ENCODE data around the gene PPIL3. TPM values are rescaled to one million over a fixed set of nuclear protein-coding genes. Genes with fewer than 3 reads are reported as not detected.
"Not testable (repeated sequence)": the region's sequence is repeated elsewhere in the genome, so short reads cannot be mapped to it uniquely, and the experiment has no call there.

PPIL3 gene
- total and polyA plus RNA-seq, 2 donors (not counting 1 experiment from before 2014, with no cell fraction given), result 57.9 to 61.4 TPM

DNA sequence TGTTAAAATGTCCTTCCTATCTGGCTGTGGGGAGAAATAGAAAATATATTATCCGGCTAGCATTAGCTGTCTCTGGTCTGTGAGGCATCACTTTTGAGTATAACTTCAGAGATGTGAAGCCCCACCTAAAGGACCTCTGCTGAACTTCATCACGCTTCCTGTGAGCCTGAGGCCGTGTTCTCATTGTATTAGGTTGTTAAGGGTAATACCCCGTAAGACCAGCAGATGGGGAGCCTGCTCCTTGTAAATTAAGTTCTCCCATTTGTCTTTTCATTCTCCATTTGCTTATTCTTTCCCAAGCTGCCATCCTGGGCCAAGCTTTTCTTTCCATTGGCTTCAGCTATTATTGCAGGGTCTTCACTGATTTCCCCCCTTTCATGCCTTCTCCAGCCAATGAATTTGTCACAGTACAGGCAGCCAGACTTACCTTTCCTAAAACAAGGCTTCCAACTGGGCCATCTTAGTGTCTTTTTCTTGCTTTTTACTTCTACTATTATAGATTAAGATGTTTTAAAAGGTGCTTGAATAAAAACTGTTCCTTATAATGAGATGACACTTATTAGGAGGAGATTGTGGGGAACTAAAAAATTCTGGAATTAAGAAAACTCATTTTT is 12.7 kb upstream of the PPIL3 start:
- peak overlapping the region in 1 of 2 donors; percentile 40 for H3K27ac ChIP-seq (ENCODE audit: low read length in 2 of 2)
- H2AFZ ChIP-seq (ENCODE audit: insufficient read depth, low read depth, low read length, poor library complexity, severe bottlenecking), result peak overlapping the region; percentile 56
- no peak overlapping the region for H3K9ac ChIP-seq (ENCODE audit: low read length)
- no peak overlapping the region for H3K4me3 ChIP-seq (ENCODE audit: control extremely low read depth in 1 of 5, extremely low read depth in 1 of 5, insufficient read depth in 1 of 5, low read depth in 2 of 5, low read length in 4 of 5)
- no peaks in the 10 kb centered on the region for H3K27me3 ChIP-seq (replicated peaks in 1 of 4; ENCODE audit: control extremely low read depth in 1 of 4, control insufficient read depth in 3 of 4, insufficient read depth in 4 of 4, low read length in 3 of 4)
- ChIA-PET CTCF (interaction anchor here (0.7 to 8.0 kb wide), 15 partner anchors 9 to 461 kb away, joined by 3 to 97 read pairs (median 7); partner anchors contain the start of genes CASP10, CLK1, HYCC2 and NIF3L1), POLR2A (interaction anchor here (1.2 kb wide), 1 partner anchor 13 kb away, joined by 6 read pairs; no protein-coding TSS in a partner anchor)
- DNase-seq (peak; percentile 86), ATAC-seq (ENCODE audit: low read depth) (peak; percentile 100)
- peaks cover 4% of the 10 kb centered on the region for H3K4me1 Mint-ChIP-seq
- no peak overlapping the region for H3K27ac Mint-ChIP-seq
- peaks cover 20 to 63% of the 10 kb centered on the region in 2 experiments for H3K36me3 ChIP-seq (replicated peaks in 1 of 2; ENCODE audit: control extremely low read depth in 1 of 2, control insufficient read depth in 1 of 2, extremely low read depth in 1 of 2, insufficient read depth in 2 of 2, low read length in 1 of 2)
- H3K4me1 ChIP-seq (ENCODE audit: control insufficient read depth in 2 of 2, insufficient read depth in 2 of 2, low read length in 2 of 2), result no peaks in the 10 kb centered on the region
- no peak overlapping the region for H3K4me3 Mint-ChIP-seq
- intact Hi-C loops (cut with micrococcal nuclease), result loop anchor here (1.0 to 2.0 kb wide), 7 partner anchors 12 to 359 kb away; partner anchors contain the start of genes CASP8, NIF3L1, ORC2 and PPIL3
- no peaks in the 10 kb centered on the region for H3K9me3 ChIP-seq (ENCODE audit: control extremely low read depth in 1 of 3, control insufficient read depth in 2 of 3, insufficient read depth in 1 of 3, low read length in 2 of 3)
- H4K20me1 ChIP-seq (ENCODE audit: control insufficient read depth, insufficient read depth, low read length, poor library complexity, severe bottlenecking), result no peaks in the 10 kb centered on the region
- no CpG with 5 or more reads among the region's 4 CpGs for WGBS (ENCODE audit: insufficient coverage)
- H3K4me2 ChIP-seq (replicated peaks; ENCODE audit: low read depth, low read length, poor library complexity, severe bottlenecking), result no peak overlapping the region
- H3K79me2 ChIP-seq (ENCODE audit: control insufficient read depth, insufficient read depth, low read length), result peaks cover under 1% of the 10 kb centered on the region
- H3K9me3 Mint-ChIP-seq (ENCODE audit: insufficient read depth), result no peaks in the 10 kb centered on the region
- TF ChIP-seq EZH2 (IDR thresholded peaks at IDR 0.05; ENCODE audit: borderline replicate concordance, insufficient read depth, low read depth, low read length, poor library complexity, severe bottlenecking) (no peak), CTCF (IDR thresholded peaks at IDR 0.05) (peak; percentile 94)
- H3K27me3 Mint-ChIP-seq, result no peaks in the 10 kb centered on the region

DNA sequence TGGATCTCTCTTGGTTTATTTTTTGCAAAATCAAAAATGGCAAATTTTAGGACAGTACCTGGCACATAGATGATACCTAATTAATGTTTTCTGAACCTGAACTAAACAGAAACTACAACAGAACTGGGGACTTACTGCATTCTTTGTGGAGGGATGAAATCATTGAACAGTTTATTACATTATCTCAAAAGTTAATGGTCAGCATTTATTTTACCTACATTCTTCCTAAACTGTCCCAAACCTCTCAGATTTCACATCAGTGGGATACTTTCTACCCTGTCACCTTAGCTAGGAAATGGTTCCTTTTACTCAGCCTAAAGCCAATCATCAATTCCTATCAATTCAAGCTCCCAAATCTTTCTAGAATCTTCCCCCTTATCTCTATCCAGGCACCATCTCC is 10.6 kb upstream of the PPIL3 start:
- TF ChIP-seq CTCF (IDR thresholded peaks at IDR 0.05) (no peak), EZH2 (IDR thresholded peaks at IDR 0.05; ENCODE audit: borderline replicate concordance, insufficient read depth, low read depth, low read length, poor library complexity, severe bottlenecking) (no peak)
- Histone ChIP-seq H3K4me1 (ENCODE audit: control insufficient read depth in 2 of 2, insufficient read depth in 2 of 2, low read length in 2 of 2) (no peaks in the 10 kb centered on the region), H3K9ac (ENCODE audit: low read length) (no peak overlapping the region), H3K79me2 (ENCODE audit: control insufficient read depth, insufficient read depth, low read length) (peaks cover 10% of the 10 kb centered on the region), H3K9me3 (ENCODE audit: control extremely low read depth in 1 of 3, control insufficient read depth in 2 of 3, insufficient read depth in 1 of 3, low read length in 2 of 3) (no peaks in the 10 kb centered on the region), H3K27me3 (replicated peaks in 1 of 4; ENCODE audit: control extremely low read depth in 1 of 4, control insufficient read depth in 3 of 4, insufficient read depth in 4 of 4, low read length in 3 of 4) (no peaks in the 10 kb centered on the region), H2AFZ (ENCODE audit: insufficient read depth, low read depth, low read length, poor library complexity, severe bottlenecking) (no peak overlapping the region), H3K4me2 (replicated peaks; ENCODE audit: low read depth, low read length, poor library complexity, severe bottlenecking) (no peak overlapping the region), H3K36me3 (replicated peaks in 1 of 2; ENCODE audit: control extremely low read depth in 1 of 2, control insufficient read depth in 1 of 2, extremely low read depth in 1 of 2, insufficient read depth in 2 of 2, low read length in 1 of 2) (peaks cover 23 to 67% of the 10 kb centered on the region in 2 experiments), H3K4me3 (ENCODE audit: control extremely low read depth in 1 of 5, extremely low read depth in 1 of 5, insufficient read depth in 1 of 5, low read depth in 2 of 5, low read length in 4 of 5) (no peak overlapping the region), H3K27ac (ENCODE audit: low read length in 2 of 2) (no peak overlapping the region), H4K20me1 (ENCODE audit: control insufficient read depth, insufficient read depth, low read length, poor library complexity, severe bottlenecking) (no peaks in the 10 kb centered on the region)
- Mint-ChIP-seq H3K27me3 (no peaks in the 10 kb centered on the region), H3K4me1 (peaks cover 4% of the 10 kb centered on the region), H3K9me3 (ENCODE audit: insufficient read depth) (no peaks in the 10 kb centered on the region), H3K4me3 (no peak overlapping the region), H3K27ac (no peak overlapping the region)
- ChIA-PET CTCF (interaction anchor here (1.1 kb wide), 1 partner anchor 333 kb away, joined by 5 read pairs; no protein-coding TSS in a partner anchor), POLR2A (no interaction called here)
- ATAC-seq (ENCODE audit: low read depth) (no peak), DNase-seq (no peak)
- intact Hi-C loops (cut with micrococcal nuclease), result no loop called here

- ATAC-seq (ENCODE audit: low read depth), result not testable (repeated sequence)
Measured at GRCh38 chr2:200881715-200882249, 7.1 kb downstream of the PPIL3 start.

More at GRCh38 chr2:200881715-200882249, 7.1 kb downstream of the PPIL3 start:
- H3K4me2 ChIP-seq (replicated peaks; ENCODE audit: low read depth, low read length, poor library complexity, severe bottlenecking); H3K27ac Mint-ChIP-seq; H4K20me1 ChIP-seq (ENCODE audit: control insufficient read depth, insufficient read depth, low read length, poor library complexity, severe bottlenecking); CTCF ChIA-PET; H3K9ac ChIP-seq (ENCODE audit: low read length); H3K9me3 Mint-ChIP-seq (ENCODE audit: insufficient read depth); intact Hi-C loops (cut with micrococcal nuclease); H3K9me3 ChIP-seq (ENCODE audit: control extremely low read depth in 1 of 3, control insufficient read depth in 2 of 3, insufficient read depth in 1 of 3, low read length in 2 of 3); H3K4me3 ChIP-seq (ENCODE audit: control extremely low read depth in 1 of 5, extremely low read depth in 1 of 5, insufficient read depth in 1 of 5, low read depth in 2 of 5, low read length in 4 of 5); H2AFZ ChIP-seq (ENCODE audit: insufficient read depth, low read depth, low read length, poor library complexity, severe bottlenecking); DNase-seq; H3K4me1 ChIP-seq (ENCODE audit: control insufficient read depth in 2 of 2, insufficient read depth in 2 of 2, low read length in 2 of 2); H3K4me1 Mint-ChIP-seq; H3K27ac ChIP-seq (ENCODE audit: low read length in 2 of 2); H3K27me3 ChIP-seq (replicated peaks in 1 of 4; ENCODE audit: control extremely low read depth in 1 of 4, control insufficient read depth in 3 of 4, insufficient read depth in 4 of 4, low read length in 3 of 4); H3K4me3 Mint-ChIP-seq; H3K27me3 Mint-ChIP-seq; POLR2A ChIA-PET: not testable (repeated sequence)
- no CpG with 5 or more reads among the region's 2 CpGs for WGBS (ENCODE audit: insufficient coverage)
- H3K79me2 ChIP-seq (ENCODE audit: control insufficient read depth, insufficient read depth, low read length), result peaks cover 32% of the 10 kb centered on the region
- peaks cover 3 to 79% of the 10 kb centered on the region in 2 experiments for H3K36me3 ChIP-seq (replicated peaks in 1 of 2; ENCODE audit: control extremely low read depth in 1 of 2, control insufficient read depth in 1 of 2, extremely low read depth in 1 of 2, insufficient read depth in 2 of 2, low read length in 1 of 2)

All from B cell (primary cell).